GM21737 (cell line): ENCODE results near the gene PRPSAP1.
"Not testable (repeated sequence)": the region's sequence is repeated elsewhere in the genome, so short reads cannot be mapped to it uniquely, and the experiment has no call there.

Experiments
- ATAC-seq: cut with Tn5 transposase; IDR thresholded peaks from one replicate; pipeline ENCODE4 v1.9.1; 2021; ENCODE audit warnings: mild to moderate bottlenecking, moderate library complexity; ENCODE audit not compliant: unreplicated experiment

PRPSAP1 gene

GRCh38 chr17:76268015-76268749 lies 85.5 kb downstream of the PRPSAP1 start:
- no peak for ATAC-seq

- ATAC-seq = not testable (repeated sequence)
Observed at GRCh38 chr17:76267581-76268001, 86.1 kb downstream of the PRPSAP1 start.

DNA sequence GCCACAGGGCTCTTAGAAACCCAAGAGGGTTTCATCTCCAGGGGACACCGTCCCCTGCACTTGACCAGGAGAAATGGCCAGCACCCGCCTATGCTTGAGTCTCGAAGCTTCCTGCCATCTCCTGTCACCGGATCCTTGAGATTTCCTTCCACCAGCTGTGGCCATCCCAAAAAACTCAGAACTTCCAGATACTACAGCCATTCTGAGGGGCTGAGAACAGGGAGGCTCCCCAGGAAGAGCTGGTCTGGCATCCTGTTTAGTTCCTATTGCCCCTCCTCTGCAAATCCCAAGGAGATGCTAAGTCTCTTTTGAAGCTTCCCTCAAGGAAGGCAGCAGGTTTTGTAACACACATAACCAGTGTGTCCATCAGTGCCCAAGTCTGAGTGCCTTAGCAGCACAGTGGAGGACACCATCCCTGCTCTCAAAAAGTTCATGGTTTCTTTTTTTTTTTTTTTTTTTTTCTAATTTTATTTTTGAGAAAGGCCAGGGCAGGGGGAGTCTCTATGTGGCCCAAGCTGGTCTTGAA lies 86.6 kb downstream of the PRPSAP1 start:
- ATAC-seq = no peak

GRCh38 chr17:76266244-76266938 lies 87.3 kb downstream of the PRPSAP1 start:
- no peak for ATAC-seq

DNA sequence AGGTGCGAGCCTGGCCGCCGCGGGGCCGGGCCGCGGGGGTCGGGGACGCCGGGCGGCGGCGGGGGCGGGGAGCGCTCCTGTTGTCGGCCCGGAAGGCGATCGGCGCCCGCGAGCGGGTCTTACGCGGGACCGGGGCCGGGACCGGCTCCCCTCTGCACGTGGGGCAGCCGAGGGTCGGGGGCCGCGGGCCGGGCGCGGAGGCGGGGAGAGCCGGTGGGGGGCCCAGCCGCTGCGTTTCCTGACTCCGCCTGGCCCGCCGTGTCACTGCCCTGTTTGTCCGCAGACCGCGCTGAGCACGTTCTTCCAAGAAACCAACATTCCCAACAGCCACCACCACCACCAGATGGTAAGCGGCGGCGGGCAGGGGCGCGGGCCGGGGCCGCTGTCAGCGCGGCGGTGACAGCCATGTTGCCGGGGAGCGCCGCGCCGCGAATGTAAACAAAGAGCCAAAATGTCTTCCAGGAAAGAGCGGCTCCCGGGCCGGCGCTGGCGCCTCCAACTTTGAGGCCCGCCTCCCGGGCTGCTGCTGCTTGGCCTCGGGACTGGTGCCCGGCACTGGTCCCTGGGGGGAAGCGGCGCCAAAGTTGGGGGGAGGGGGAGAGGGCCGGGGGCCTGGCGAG lies 88.0 kb downstream of the PRPSAP1 start:
- no peak for ATAC-seq

GRCh38 chr17:76264755-76265623 lies 88.7 kb downstream of the PRPSAP1 start, which contains the start of gene UBALD2:
Gene UBALD2, plus strand, starts transcription at chr17:76265348. Its CDS starts 158 bp downstream, at chr17:76265506.
- peak; percentile 66 for ATAC-seq

- ATAC-seq = no peak
Observed at GRCh38 chr17:76264425-76264754, 89.3 kb downstream of the PRPSAP1 start.

GRCh38 chr17:76263896-76264295 lies 89.8 kb downstream of the PRPSAP1 start:
- no peak for ATAC-seq

- ATAC-seq = no peak
Observed at GRCh38 chr17:76262732-76263344, 90.9 kb downstream of the PRPSAP1 start.

- no peak for ATAC-seq
Observed at GRCh38 chr17:76261421-76262215, 92.1 kb downstream of the PRPSAP1 start.

- no peak for ATAC-seq
Observed at GRCh38 chr17:76260669-76261068, 93.0 kb downstream of the PRPSAP1 start.

DNA sequence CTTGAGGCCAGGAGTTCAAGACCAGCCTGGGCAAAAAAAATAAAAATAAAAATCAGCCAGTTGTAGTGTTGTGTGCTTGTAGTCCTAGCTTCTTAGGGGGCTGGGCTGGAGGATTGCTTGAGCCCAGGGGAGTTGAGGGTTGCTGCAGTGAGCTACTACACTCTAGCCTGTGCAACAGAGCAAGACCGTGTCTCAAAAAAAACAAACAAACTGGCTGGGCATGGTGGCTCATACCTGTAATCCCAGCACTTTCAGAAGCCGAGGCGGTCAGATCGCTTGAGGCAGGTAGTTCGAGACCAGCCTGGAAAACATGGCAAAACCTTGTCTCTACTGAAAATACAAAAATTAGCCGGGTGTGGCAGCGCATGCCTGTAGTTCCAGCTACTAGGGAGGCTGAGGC lies 93.5 kb downstream of the PRPSAP1 start:
- ATAC-seq = no peak
